Activated T-cell treated with anti-CD3 and anti-CD28 coated beads for 4 hours (primary cell): ENCODE measurements around the gene NTM.

Experiments used
- DNase-seq: peaks from one replicate; pipeline ENCODE4 v3.0.0-alpha.2; 2020

The NTM gene

GRCh38 chr11:131609921-131610320 lies 239.5 kb downstream of the NTM start:
- DNase-seq = no peak

- DNase-seq = no peak
Observed at GRCh38 chr11:131611322-131611721, 240.9 kb downstream of the NTM start.

GRCh38 chr11:131612533-131612932 lies 242.1 kb downstream of the NTM start:
- no peak for DNase-seq

GRCh38 chr11:131614631-131615030 lies 244.2 kb downstream of the NTM start:
- no peak for DNase-seq

- no peak for DNase-seq
Observed at GRCh38 chr11:131615611-131616010, 245.2 kb downstream of the NTM start.

GRCh38 chr11:131616481-131617140 lies 246.2 kb downstream of the NTM start:
- no peak for DNase-seq

- DNase-seq = no peak
Observed at GRCh38 chr11:131618201-131618600, 247.8 kb downstream of the NTM start.

- DNase-seq = no peak
Observed at GRCh38 chr11:131622193-131622592, 251.8 kb downstream of the NTM start.

DNA sequence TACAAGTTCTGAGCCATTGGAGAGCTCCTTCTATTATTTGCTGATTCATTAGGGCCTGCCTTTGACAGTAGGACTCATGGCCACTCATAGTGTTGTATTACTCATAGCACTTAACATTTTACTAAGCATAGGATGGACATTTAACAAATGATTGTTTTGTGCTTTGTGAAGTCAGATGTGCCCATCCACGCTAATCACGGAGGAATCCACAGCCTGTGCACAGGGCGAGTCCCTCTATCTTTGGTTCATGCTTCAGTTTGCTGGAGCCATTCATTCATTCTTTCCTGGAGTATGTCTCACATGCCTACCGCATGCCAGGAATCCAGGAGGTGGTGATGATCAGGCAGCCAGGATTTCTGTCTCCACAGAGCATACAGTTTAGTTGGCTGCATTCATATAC lies 254.1 kb downstream of the NTM start:
- no peak for DNase-seq

- no peak for DNase-seq
Observed at GRCh38 chr11:131626788-131627187, 256.4 kb downstream of the NTM start.

- no peak for DNase-seq
Observed at GRCh38 chr11:131628739-131629138, 258.3 kb downstream of the NTM start.

GRCh38 chr11:131629925-131630540 lies 259.6 kb downstream of the NTM start:
- no peak for DNase-seq

DNA sequence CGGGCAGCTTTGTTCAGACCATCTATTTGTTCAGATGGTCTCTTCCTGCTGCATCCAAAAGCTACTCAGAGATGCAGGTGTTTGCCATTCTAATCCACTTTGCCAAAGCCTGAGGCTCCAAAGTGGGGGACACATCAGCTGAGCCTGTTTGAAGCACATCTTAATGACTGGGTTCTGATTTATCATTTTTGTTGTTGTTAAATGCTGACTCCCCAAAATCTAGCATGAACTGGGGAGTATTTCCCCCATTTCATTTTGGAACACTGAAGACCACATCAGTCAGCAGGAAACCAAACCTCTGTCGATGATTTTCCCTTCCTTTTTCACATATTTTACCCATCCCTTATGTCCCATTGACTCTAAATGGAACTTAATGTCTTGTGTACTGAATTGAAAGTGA lies 262.6 kb downstream of the NTM start:
- DNase-seq = no peak

GRCh38 chr11:131633921-131634715 lies 263.7 kb downstream of the NTM start:
- DNase-seq = no peak

- no peak for DNase-seq
Observed at GRCh38 chr11:131637469-131638175, 267.2 kb downstream of the NTM start.

- no peak for DNase-seq
Observed at GRCh38 chr11:131638889-131639288, 268.5 kb downstream of the NTM start.

- no peak for DNase-seq
Observed at GRCh38 chr11:131640320-131640719, 269.9 kb downstream of the NTM start.

- no peak for DNase-seq
Observed at GRCh38 chr11:131642756-131643531, 272.5 kb downstream of the NTM start.

DNA sequence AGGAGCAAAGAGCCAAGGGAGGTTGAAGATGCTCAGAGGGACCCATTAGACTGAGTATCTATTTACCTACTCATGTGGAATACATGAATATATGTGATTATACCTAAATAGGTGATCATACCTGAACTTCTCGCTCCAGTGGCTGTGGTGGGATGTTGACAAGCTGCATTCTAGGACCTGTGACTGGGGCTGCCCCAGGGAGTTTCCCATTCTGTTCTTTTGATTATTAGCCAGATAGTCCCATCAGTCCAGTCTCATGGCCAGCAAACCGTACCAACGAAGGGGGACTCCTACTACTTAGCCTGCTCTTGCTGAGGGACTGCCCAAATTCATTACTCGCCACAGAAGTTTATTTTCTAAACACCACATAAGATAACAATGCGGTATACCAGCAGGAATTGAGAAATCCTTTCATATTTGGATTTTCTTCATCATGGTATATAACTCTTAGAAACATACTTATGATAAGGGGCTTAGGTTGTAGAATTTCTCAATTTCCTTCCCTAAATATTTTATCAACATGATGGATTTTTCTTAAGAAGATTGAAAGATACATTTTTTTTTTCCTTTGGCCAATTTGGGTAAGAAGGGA lies 273.9 kb downstream of the NTM start:
- DNase-seq = no peak

GRCh38 chr11:131645237-131645636 lies 274.8 kb downstream of the NTM start:
- no peak for DNase-seq

GRCh38 chr11:131649856-131650255 lies 279.4 kb downstream of the NTM start:
- no peak for DNase-seq

- DNase-seq = no peak
Observed at GRCh38 chr11:131652231-131652630, 281.8 kb downstream of the NTM start.
